ENCODE results near the gene PPP1R37.

DNA sequence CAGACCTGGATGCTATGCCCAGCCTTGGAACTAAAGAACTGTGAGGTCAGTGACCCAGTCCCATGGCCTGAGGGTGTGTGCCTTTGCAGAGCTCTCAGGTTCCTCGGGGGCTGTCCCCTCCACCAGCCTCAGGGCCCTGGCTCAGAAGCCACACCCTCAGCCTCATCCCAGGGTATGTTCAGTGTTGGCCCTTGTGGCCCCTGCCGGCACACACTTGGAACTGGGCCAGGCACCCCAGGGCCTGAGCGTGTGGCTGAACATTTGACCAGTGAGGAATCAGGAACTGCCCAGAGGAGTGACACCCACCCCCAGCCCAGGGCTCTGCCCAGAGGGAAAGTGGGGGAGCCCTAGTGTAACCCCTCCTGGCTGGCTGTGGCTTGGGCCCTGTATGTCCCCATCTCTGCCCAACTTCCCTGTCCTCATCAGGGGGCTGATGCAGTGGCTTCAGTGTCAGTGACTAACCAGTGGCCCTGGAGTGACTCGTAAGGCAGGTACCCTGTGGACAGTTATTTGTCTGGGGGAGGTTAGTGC, 57.8 kb downstream of the PPP1R37 start:
- TF ChIP-seq, protein P1, sequence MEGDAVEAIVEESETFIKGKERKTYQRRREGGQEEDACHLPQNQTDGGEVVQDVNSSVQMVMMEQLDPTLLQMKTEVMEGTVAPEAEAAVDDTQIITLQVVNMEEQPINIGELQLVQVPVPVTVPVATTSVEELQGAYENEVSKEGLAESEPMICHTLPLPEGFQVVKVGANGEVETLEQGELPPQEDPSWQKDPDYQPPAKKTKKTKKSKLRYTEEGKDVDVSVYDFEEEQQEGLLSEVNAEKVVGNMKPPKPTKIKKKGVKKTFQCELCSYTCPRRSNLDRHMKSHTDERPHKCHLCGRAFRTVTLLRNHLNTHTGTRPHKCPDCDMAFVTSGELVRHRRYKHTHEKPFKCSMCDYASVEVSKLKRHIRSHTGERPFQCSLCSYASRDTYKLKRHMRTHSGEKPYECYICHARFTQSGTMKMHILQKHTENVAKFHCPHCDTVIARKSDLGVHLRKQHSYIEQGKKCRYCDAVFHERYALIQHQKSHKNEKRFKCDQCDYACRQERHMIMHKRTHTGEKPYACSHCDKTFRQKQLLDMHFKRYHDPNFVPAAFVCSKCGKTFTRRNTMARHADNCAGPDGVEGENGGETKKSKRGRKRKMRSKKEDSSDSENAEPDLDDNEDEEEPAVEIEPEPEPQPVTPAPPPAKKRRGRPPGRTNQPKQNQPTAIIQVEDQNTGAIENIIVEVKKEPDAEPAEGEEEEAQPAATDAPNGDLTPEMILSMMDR (IDR thresholded peaks at IDR 0.05; ENCODE audit: poor library complexity), result no peak
- TF ChIP-seq EZH2 (IDR thresholded peaks at IDR 0.05; ENCODE audit: borderline replicate concordance) (no peak), EZH2phosphoT487 (IDR thresholded peaks at IDR 0.05; ENCODE audit: low read depth, severe bottlenecking, unreplicated experiment) (no peak)
